Measurements from ENCODE around the gene PPARD.
"Not testable (repeated sequence)": the region's sequence is repeated elsewhere in the genome, so short reads cannot be mapped to it uniquely, and the experiment has no call there.

The PPARD gene

GRCh38 chr6:35435074-35435837, 92.9 kb downstream of the PPARD start:
- Mint-ChIP-seq H3K4me3 (no peak overlapping the region), H3K4me1 (peaks cover 12% of the 10 kb centered on the region), H3K36me3 (ENCODE audit: low read depth) (no peaks in the 10 kb centered on the region), H3K9me3 (peaks cover 2% of the 10 kb centered on the region), H3K27ac (no peak overlapping the region), H3K27me3 (ENCODE audit: low read depth, poor library complexity) (peaks cover 7% of the 10 kb centered on the region)
- TF ChIP-seq CTCF (IDR thresholded peaks at IDR 0.05) = no peak
- DNase-seq = no peak

- H3K4me3 Mint-ChIP-seq = no peak overlapping the region
- DNase-seq = no peak
- no peak for TF ChIP-seq CTCF (IDR thresholded peaks at IDR 0.05)
- peaks cover 7% of the 10 kb centered on the region for H3K27me3 Mint-ChIP-seq (ENCODE audit: low read depth, poor library complexity)
- no peaks in the 10 kb centered on the region for H3K9me3 Mint-ChIP-seq
- H3K36me3 Mint-ChIP-seq (ENCODE audit: low read depth) = no peaks in the 10 kb centered on the region
- no peak overlapping the region for H3K27ac Mint-ChIP-seq
- peaks cover 12% of the 10 kb centered on the region for H3K4me1 Mint-ChIP-seq
Measured at GRCh38 chr6:35436071-35436857, 93.9 kb downstream of the PPARD start.

- not testable (repeated sequence) for H3K36me3 Mint-ChIP-seq (ENCODE audit: low read depth); H3K9me3 Mint-ChIP-seq; H3K27ac Mint-ChIP-seq; DNase-seq; H3K4me3 Mint-ChIP-seq; H3K27me3 Mint-ChIP-seq (ENCODE audit: low read depth, poor library complexity)
- H3K4me1 Mint-ChIP-seq = peaks cover 12% of the 10 kb centered on the region
Measured at GRCh38 chr6:35438378-35439065, 96.2 kb downstream of the PPARD start.

GRCh38 chr6:35439308-35439707, 97.0 kb downstream of the PPARD start:
- Mint-ChIP-seq H3K9me3 (no peaks in the 10 kb centered on the region), H3K36me3 (ENCODE audit: low read depth) (no peaks in the 10 kb centered on the region), H3K27me3 (ENCODE audit: low read depth, poor library complexity) (peaks cover 7% of the 10 kb centered on the region)

GRCh38 chr6:35441205-35441604, 98.8 kb downstream of the PPARD start:
- H3K36me3 Mint-ChIP-seq (ENCODE audit: low read depth) = no peaks in the 10 kb centered on the region
- H3K4me1 Mint-ChIP-seq = peaks cover 12% of the 10 kb centered on the region

More at GRCh38 chr6:35439308-35439707, 97.0 kb downstream of the PPARD start:
- no peak for DNase-seq
- H3K27ac Mint-ChIP-seq = no peak overlapping the region
- TF ChIP-seq CTCF (IDR thresholded peaks at IDR 0.05) = no peak
- H3K4me3 Mint-ChIP-seq = no peak overlapping the region
- peaks cover 12% of the 10 kb centered on the region for H3K4me1 Mint-ChIP-seq

More at GRCh38 chr6:35441205-35441604, 98.8 kb downstream of the PPARD start:
- DNase-seq = no peak
- Mint-ChIP-seq H3K27ac (no peak overlapping the region), H3K9me3 (no peaks in the 10 kb centered on the region), H3K4me3 (no peak overlapping the region), H3K27me3 (ENCODE audit: low read depth, poor library complexity) (no peaks in the 10 kb centered on the region)
- no peak for TF ChIP-seq CTCF (IDR thresholded peaks at IDR 0.05)
